ENCODE measurements around the gene SLC41A3. TPM values are rescaled to one million over a fixed set of nuclear protein-coding genes. Genes with fewer than 3 reads are reported as not detected.

The SLC41A3 gene
- total RNA-seq, 1 experiment from 2014 or later: 26.9 TPM

DNA sequence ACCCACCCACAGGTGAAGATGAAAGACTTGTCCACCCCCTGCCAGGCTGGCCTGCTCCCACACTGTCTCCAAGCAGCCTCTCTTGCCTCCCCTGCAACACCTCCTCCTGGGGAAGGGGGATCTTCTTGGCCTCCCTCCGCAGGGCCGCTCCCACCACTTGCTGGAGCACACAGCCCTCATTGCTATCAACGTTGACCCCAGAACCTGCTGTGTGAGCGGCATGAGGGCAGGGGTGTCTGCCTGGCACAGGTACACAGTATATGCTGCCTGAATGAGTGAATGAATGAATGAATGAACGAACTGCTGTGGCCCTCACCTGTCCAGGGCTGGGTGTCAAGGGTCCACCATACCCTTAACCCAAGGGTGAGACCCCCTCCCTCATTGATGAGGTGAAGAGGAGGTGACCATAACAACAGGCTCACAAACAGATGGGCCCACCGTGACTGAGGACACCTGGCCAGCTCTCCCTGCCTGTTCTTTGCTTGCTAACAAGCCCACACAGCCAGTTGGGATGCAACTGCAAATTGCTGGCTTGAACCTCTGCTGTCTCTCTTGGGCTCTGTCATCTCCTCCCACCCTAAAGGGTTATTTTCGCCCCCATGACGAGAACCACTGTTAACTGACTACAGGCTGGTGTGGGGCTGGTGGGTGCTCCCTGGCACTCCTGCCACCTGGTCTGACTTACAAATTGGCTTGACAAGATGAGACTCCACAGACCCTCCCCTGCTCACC, 22.5 kb downstream of the SLC41A3 start:
- H3K4me2 ChIP-seq (ENCODE audit: low read depth, low read length, poor library complexity, severe bottlenecking): no peak overlapping the region
- H3K4me1 ChIP-seq (ENCODE audit: low read length): no peaks in the 10 kb centered on the region
- H3K9me3 ChIP-seq (ENCODE audit: low read length): no peaks in the 10 kb centered on the region
- no peaks in the 10 kb centered on the region for H3K36me3 ChIP-seq (ENCODE audit: insufficient read depth, low read length)
- no peaks in the 10 kb centered on the region for H3K9me2 ChIP-seq (replicated peaks; ENCODE audit: insufficient read depth, low read length)
- H3K79me2 ChIP-seq (ENCODE audit: low read length): no peaks in the 10 kb centered on the region
- no peaks in the 10 kb centered on the region for H3K27me3 ChIP-seq (ENCODE audit: low read length)
- no peak overlapping the region for H3K9ac ChIP-seq (ENCODE audit: low read length)
- no peaks in the 10 kb centered on the region for H4K20me1 ChIP-seq (ENCODE audit: insufficient read depth, low read depth, low read length)
- no peak for DNase-seq
- no peak overlapping the region for H3K4me3 ChIP-seq (ENCODE audit: low read length)
- H2AFZ ChIP-seq (ENCODE audit: low read length): no peak overlapping the region
- H3K27ac ChIP-seq (ENCODE audit: low read length): no peak overlapping the region

DNA sequence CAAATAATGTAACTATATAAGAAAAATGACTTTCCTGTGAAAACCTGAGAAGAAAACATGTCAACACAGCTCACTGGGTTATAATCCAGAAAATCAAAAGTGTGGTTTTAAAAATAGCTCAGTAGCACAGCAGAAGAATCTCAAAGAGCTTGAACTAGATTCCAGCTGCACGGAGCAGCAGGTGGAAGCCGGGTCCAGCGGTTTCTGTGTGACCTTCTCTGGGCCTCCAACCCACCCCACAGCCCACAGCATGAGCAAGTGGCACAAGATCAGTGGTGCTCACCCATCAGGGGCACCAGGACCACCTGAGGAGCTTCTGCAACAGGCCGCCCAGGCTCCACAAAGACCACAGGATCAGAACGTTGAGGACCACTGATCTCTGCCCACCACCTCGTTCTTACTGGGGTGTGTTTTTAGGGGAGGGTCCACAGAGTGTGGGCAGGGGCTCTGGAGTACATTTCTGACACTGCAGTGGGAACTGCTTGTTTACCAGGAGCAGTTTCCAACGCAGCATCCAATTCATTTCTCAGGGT, 23.2 kb downstream of the SLC41A3 start:
- Histone ChIP-seq H3K4me2 (ENCODE audit: low read depth, low read length, poor library complexity, severe bottlenecking) (no peak overlapping the region), H3K9me2 (replicated peaks; ENCODE audit: insufficient read depth, low read length) (no peaks in the 10 kb centered on the region), H3K27me3 (ENCODE audit: low read length) (no peaks in the 10 kb centered on the region), H3K4me1 (ENCODE audit: low read length) (no peaks in the 10 kb centered on the region), H3K9ac (ENCODE audit: low read length) (no peak overlapping the region), H3K4me3 (ENCODE audit: low read length) (no peak overlapping the region), H3K27ac (ENCODE audit: low read length) (no peak overlapping the region), H4K20me1 (ENCODE audit: insufficient read depth, low read depth, low read length) (no peaks in the 10 kb centered on the region), H3K79me2 (ENCODE audit: low read length) (no peaks in the 10 kb centered on the region), H2AFZ (ENCODE audit: low read length) (no peak overlapping the region), H3K9me3 (ENCODE audit: low read length) (no peaks in the 10 kb centered on the region), H3K36me3 (ENCODE audit: insufficient read depth, low read length) (no peaks in the 10 kb centered on the region)
- no peak for DNase-seq

DNA sequence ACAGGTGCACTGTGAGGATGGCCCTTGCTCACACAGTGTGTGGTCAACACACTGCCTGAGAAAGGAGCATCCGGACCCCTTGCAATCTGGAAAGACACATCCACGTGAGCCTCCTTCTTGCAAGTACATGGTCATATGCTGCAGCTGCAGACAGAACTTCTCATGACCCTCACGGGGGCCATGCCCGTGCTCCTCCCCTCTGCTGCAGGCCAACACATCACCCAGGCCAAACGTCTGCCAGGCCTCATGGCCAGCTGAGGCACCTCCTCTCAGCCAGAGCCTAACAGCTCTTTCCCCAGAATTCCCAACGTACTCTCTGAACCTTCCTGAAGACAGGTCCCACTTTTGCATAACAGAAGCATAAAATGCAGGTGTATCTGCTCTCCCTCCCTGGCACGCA, 25.3 kb downstream of the SLC41A3 start:
- Histone ChIP-seq H4K20me1 (ENCODE audit: insufficient read depth, low read depth, low read length) (no peaks in the 10 kb centered on the region), H2AFZ (ENCODE audit: low read length) (no peak overlapping the region), H3K4me3 (ENCODE audit: low read length) (no peak overlapping the region), H3K36me3 (ENCODE audit: insufficient read depth, low read length) (no peaks in the 10 kb centered on the region), H3K9ac (ENCODE audit: low read length) (no peak overlapping the region), H3K4me1 (ENCODE audit: low read length) (no peaks in the 10 kb centered on the region), H3K9me3 (ENCODE audit: low read length) (no peaks in the 10 kb centered on the region), H3K4me2 (ENCODE audit: low read depth, low read length, poor library complexity, severe bottlenecking) (no peak overlapping the region), H3K27me3 (ENCODE audit: low read length) (no peaks in the 10 kb centered on the region), H3K79me2 (ENCODE audit: low read length) (no peaks in the 10 kb centered on the region), H3K27ac (ENCODE audit: low read length) (no peak overlapping the region), H3K9me2 (replicated peaks; ENCODE audit: insufficient read depth, low read length) (no peaks in the 10 kb centered on the region)
- DNase-seq: no peak

DNA sequence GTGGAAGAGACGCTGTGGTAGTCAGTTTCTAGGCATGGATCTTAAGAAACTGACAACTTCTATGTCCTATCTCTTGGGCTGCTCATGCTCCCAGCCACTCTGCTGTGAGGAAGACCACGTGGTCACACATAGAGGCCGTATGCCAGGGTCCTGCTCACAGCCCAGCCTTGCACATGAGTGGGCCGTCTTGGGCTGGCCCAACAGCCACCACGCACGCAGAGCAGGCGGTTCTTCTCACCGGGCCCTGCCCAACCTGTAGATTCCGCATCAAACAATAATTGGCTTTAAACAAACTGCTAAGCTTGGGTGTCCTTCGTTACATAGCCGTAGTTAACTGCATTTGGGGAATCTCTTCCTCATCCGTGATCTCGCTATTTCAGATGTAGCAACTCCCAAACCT, 26.0 kb downstream of the SLC41A3 start:
- Histone ChIP-seq H3K9ac (ENCODE audit: low read length) (no peak overlapping the region), H3K4me1 (ENCODE audit: low read length) (no peaks in the 10 kb centered on the region), H3K4me2 (ENCODE audit: low read depth, low read length, poor library complexity, severe bottlenecking) (no peak overlapping the region), H3K9me2 (replicated peaks; ENCODE audit: insufficient read depth, low read length) (no peaks in the 10 kb centered on the region), H4K20me1 (ENCODE audit: insufficient read depth, low read depth, low read length) (no peaks in the 10 kb centered on the region), H2AFZ (ENCODE audit: low read length) (no peak overlapping the region), H3K36me3 (ENCODE audit: insufficient read depth, low read length) (no peaks in the 10 kb centered on the region), H3K79me2 (ENCODE audit: low read length) (no peaks in the 10 kb centered on the region), H3K9me3 (ENCODE audit: low read length) (no peaks in the 10 kb centered on the region), H3K27me3 (ENCODE audit: low read length) (no peaks in the 10 kb centered on the region), H3K4me3 (ENCODE audit: low read length) (no peak overlapping the region), H3K27ac (ENCODE audit: low read length) (no peak overlapping the region)
- DNase-seq: no peak

DNA sequence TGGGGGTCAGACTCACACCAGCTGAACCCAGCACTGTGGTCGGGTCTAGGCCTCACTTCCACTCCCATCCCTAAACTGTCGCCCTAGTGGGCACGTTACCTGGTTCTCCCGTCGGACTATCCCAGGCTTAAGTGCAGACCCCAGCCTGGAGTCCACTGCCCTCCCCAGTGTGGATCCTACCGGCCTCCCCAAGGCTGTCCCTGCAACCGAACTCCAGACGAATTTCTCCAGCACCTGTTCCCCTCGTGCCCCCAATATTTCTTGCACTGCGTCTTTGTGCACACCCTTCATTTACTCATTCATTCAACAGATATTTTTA, 26.5 kb downstream of the SLC41A3 start:
- H3K4me2 ChIP-seq (ENCODE audit: low read depth, low read length, poor library complexity, severe bottlenecking): no peak overlapping the region
- no peak overlapping the region for H3K9ac ChIP-seq (ENCODE audit: low read length)
- H2AFZ ChIP-seq (ENCODE audit: low read length): no peak overlapping the region

DNA sequence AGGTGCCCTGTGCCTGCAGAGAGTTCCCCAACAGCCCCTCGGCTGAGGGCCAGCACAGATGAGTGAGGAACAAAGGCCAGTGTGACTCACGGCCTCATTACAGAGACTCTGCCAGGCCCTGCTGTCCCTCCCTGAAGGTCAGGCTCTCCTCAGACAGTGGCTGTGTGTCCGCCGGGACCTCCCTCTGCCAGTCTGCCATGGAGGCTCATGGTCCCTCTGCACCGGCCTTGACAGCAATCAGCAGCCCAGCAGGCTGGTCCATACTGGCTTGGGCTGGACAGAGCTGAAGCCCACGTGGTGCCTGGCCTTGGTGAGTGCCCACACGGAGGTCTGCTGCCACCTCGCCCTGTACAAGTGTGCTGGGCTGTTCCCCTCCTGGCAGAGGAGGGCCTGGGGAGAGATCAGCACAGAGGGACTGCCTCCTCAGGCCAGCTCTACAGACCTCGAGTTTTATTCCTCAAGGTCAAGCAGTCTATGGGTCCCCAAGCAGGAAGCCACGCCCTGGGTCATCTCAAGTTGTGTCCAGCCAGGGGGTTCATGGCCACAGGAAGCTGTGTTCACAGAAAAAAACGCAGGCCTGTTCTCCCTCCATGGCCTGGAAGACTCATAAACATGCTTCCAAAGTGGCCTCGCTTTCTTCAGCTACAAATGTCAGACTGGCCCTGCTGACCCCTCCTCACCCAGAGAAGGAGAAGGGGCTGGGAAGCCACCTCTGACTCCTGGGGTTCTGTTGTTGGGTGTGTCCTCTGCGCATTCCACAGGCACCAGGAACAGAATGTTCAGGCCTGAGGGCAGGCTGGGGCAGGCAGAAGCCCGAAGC, 27.0 kb downstream of the SLC41A3 start:
- Histone ChIP-seq H3K27ac (ENCODE audit: low read length) (no peak overlapping the region), H3K79me2 (ENCODE audit: low read length) (no peaks in the 10 kb centered on the region), H4K20me1 (ENCODE audit: insufficient read depth, low read depth, low read length) (no peaks in the 10 kb centered on the region), H3K4me2 (ENCODE audit: low read depth, low read length, poor library complexity, severe bottlenecking) (no peak overlapping the region), H3K36me3 (ENCODE audit: insufficient read depth, low read length) (no peaks in the 10 kb centered on the region), H3K4me3 (ENCODE audit: low read length) (no peak overlapping the region), H3K4me1 (ENCODE audit: low read length) (no peaks in the 10 kb centered on the region), H2AFZ (ENCODE audit: low read length) (no peak overlapping the region), H3K9me2 (replicated peaks; ENCODE audit: insufficient read depth, low read length) (no peaks in the 10 kb centered on the region), H3K9ac (ENCODE audit: low read length) (no peak overlapping the region), H3K27me3 (ENCODE audit: low read length) (no peaks in the 10 kb centered on the region), H3K9me3 (ENCODE audit: low read length) (no peaks in the 10 kb centered on the region)
- DNase-seq: no peak

More for the DNA sequence above, 26.5 kb downstream of the SLC41A3 start:
- H4K20me1 ChIP-seq (ENCODE audit: insufficient read depth, low read depth, low read length): no peaks in the 10 kb centered on the region
- H3K79me2 ChIP-seq (ENCODE audit: low read length): no peaks in the 10 kb centered on the region
- no peaks in the 10 kb centered on the region for H3K9me3 ChIP-seq (ENCODE audit: low read length)
- DNase-seq: no peak
- H3K27me3 ChIP-seq (ENCODE audit: low read length): no peaks in the 10 kb centered on the region
- H3K36me3 ChIP-seq (ENCODE audit: insufficient read depth, low read length): no peaks in the 10 kb centered on the region
- no peaks in the 10 kb centered on the region for H3K9me2 ChIP-seq (replicated peaks; ENCODE audit: insufficient read depth, low read length)
- H3K27ac ChIP-seq (ENCODE audit: low read length): no peak overlapping the region
- H3K4me3 ChIP-seq (ENCODE audit: low read length): no peak overlapping the region
- H3K4me1 ChIP-seq (ENCODE audit: low read length): no peaks in the 10 kb centered on the region

DNA sequence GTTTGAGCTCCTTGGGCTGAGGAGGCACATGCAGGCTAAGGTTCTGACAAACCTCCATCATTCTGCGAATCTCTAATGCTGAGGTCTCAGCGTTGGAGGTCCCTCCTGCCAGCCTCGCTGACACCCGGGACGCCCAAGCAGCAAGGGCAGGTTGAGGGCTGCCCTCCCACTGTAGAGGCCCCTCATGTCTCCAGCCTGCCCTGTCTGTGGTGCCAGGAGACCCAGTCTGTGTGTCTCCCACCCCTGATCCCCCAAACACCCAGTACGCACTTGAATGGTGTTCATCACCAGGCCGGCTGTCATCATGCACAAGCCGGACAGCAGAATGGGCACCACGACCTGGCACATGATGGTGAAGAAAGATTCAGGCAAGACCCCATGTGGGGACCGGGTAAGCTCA, 27.8 kb downstream of the SLC41A3 start:
- H4K20me1 ChIP-seq (ENCODE audit: insufficient read depth, low read depth, low read length): no peaks in the 10 kb centered on the region
- H3K36me3 ChIP-seq (ENCODE audit: insufficient read depth, low read length): no peaks in the 10 kb centered on the region
- H3K4me1 ChIP-seq (ENCODE audit: low read length): no peaks in the 10 kb centered on the region
- H3K79me2 ChIP-seq (ENCODE audit: low read length): no peaks in the 10 kb centered on the region
- no peak for DNase-seq
- no peaks in the 10 kb centered on the region for H3K27me3 ChIP-seq (ENCODE audit: low read length)
- H3K4me3 ChIP-seq (ENCODE audit: low read length): no peak overlapping the region
- no peak overlapping the region for H3K27ac ChIP-seq (ENCODE audit: low read length)
- H2AFZ ChIP-seq (ENCODE audit: low read length): no peak overlapping the region
- no peak overlapping the region for H3K9ac ChIP-seq (ENCODE audit: low read length)
- no peaks in the 10 kb centered on the region for H3K9me2 ChIP-seq (replicated peaks; ENCODE audit: insufficient read depth, low read length)
- no peaks in the 10 kb centered on the region for H3K9me3 ChIP-seq (ENCODE audit: low read length)
- H3K4me2 ChIP-seq (ENCODE audit: low read depth, low read length, poor library complexity, severe bottlenecking): no peak overlapping the region

DNA sequence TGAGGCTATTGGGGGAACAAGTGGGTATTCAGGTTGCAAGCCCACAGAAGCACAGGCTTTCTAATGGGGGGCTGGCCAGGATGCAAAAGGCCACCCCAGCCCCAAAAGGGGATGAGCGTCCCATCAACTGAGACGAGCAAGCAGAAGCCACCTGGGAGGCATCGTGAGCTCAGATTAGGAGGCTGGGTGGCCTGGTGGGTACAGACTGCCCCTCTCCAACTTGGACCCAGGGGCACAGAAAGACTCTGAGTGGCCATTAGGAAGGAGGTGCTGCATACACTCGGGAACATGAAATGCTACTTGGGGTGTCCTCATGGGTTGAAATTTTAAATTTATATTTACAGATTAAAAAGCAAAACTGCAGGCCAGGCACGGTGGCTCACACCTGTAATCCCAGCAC, 29.1 kb downstream of the SLC41A3 start:
- H3K27me3 ChIP-seq (ENCODE audit: low read length): no peaks in the 10 kb centered on the region
- no peaks in the 10 kb centered on the region for H3K9me2 ChIP-seq (replicated peaks; ENCODE audit: insufficient read depth, low read length)
- no peak overlapping the region for H2AFZ ChIP-seq (ENCODE audit: low read length)
- no peak overlapping the region for H3K27ac ChIP-seq (ENCODE audit: low read length)
- no peaks in the 10 kb centered on the region for H3K9me3 ChIP-seq (ENCODE audit: low read length)
- H3K4me1 ChIP-seq (ENCODE audit: low read length): no peaks in the 10 kb centered on the region
- no peaks in the 10 kb centered on the region for H3K79me2 ChIP-seq (ENCODE audit: low read length)
- H3K36me3 ChIP-seq (ENCODE audit: insufficient read depth, low read length): no peaks in the 10 kb centered on the region
- no peaks in the 10 kb centered on the region for H4K20me1 ChIP-seq (ENCODE audit: insufficient read depth, low read depth, low read length)
- H3K4me3 ChIP-seq (ENCODE audit: low read length): no peak overlapping the region
- DNase-seq: no peak
- H3K9ac ChIP-seq (ENCODE audit: low read length): no peak overlapping the region
- no peak overlapping the region for H3K4me2 ChIP-seq (ENCODE audit: low read depth, low read length, poor library complexity, severe bottlenecking)
